ENCODE measurements around the gene NF2. TPM values are rescaled to one million over a fixed set of nuclear protein-coding genes. Genes with fewer than 3 reads are reported as not detected.

Gene NF2
- polyA plus RNA-seq, 3 donors = 7.7 to 15.5 (median 8.4) TPM

GRCh38 chr22:29706486-29706885, 103.1 kb downstream of the NF2 start:
- Histone ChIP-seq H3K4me2 (replicated peaks; ENCODE audit: extremely low read depth, low read length, poor library complexity, severe bottlenecking) (no peak overlapping the region), H3K27me3 (ENCODE audit: control insufficient read depth in 2 of 2, insufficient read depth in 2 of 2, low read length in 2 of 2) (peaks cover 0 to 9% of the 10 kb centered on the region in 2 donors), H3K27ac (ENCODE audit: low read depth in 1 of 2, low read length in 2 of 2) (no peak overlapping the region), H2AFZ (ENCODE audit: insufficient read depth, low read depth, low read length, poor library complexity, severe bottlenecking) (no peak overlapping the region), H4K20me1 (ENCODE audit: insufficient read depth, low read length) (peaks cover under 1% of the 10 kb centered on the region), H3K79me2 (ENCODE audit: insufficient read depth, low read length) (no peaks in the 10 kb centered on the region), H3K4me1 (ENCODE audit: control insufficient read depth in 1 of 2, insufficient read depth in 2 of 2, low read length in 2 of 2) (peaks cover 7 to 14% of the 10 kb centered on the region in 2 donors), H3K4me3 (replicated peaks in 1 of 3; ENCODE audit: low read depth in 2 of 3, low read length in 3 of 3) (no peak overlapping the region), H3K9me3 (replicated peaks in 1 of 2; ENCODE audit: control insufficient read depth in 1 of 2, insufficient read depth in 1 of 2, low read length in 2 of 2) (no peaks in the 10 kb centered on the region), H3K9ac (ENCODE audit: insufficient read depth, low read length, poor library complexity, severe bottlenecking) (no peak overlapping the region), H3K36me3 (replicated peaks in 1 of 2; ENCODE audit: control insufficient read depth in 1 of 2, insufficient read depth in 2 of 2, low read length in 2 of 2) (no peaks in the 10 kb centered on the region)
- peaks cover 11% of the 10 kb centered on the region for H3K4me1 Mint-ChIP-seq
- H3K36me3 Mint-ChIP-seq = no peaks in the 10 kb centered on the region
- peaks cover 19 to 37% (median 20%) of the 10 kb centered on the region in 3 donors for H3K27me3 Mint-ChIP-seq (ENCODE audit: low read depth in 3 of 3)
- no peaks in the 10 kb centered on the region for H3K9me3 Mint-ChIP-seq
- peak overlapping the region in 1 of 2 donors; percentile 23 for H3K4me3 Mint-ChIP-seq
- TF ChIP-seq CTCF (IDR thresholded peaks at IDR 0.05) = no peak
- WGBS (ENCODE audit: insufficient coverage) = 70% methylated on average over 7 of the region's 9 CpGs
- no peak for DNase-seq
- intact Hi-C loops (cut with micrococcal nuclease) = no loop called here
- H3K27ac Mint-ChIP-seq = no peak overlapping the region

DNA sequence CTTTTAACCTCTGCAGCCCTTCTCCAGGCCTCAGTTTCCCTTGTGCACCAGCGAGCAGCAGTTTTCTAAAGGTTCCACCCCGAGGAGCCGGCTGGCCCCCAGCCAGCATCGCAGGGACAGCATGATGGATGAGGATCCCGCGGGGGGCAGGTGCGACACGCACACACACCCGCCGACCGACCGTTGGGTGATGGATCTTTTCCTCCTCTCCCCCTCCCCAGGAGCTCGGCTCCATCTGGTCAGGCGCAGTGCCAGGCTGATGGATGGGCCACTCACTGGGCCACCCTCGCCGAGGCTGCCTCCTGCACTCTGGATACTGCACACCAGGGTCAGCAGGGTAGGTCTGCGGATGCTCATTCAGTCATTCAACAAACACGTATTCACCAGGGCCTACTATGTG, 103.6 kb downstream of the NF2 start:
- Histone ChIP-seq H3K36me3 (replicated peaks in 1 of 2; ENCODE audit: control insufficient read depth in 1 of 2, insufficient read depth in 2 of 2, low read length in 2 of 2) (no peaks in the 10 kb centered on the region), H3K9ac (ENCODE audit: insufficient read depth, low read length, poor library complexity, severe bottlenecking) (no peak overlapping the region), H4K20me1 (ENCODE audit: insufficient read depth, low read length) (no peaks in the 10 kb centered on the region), H3K4me1 (ENCODE audit: control insufficient read depth in 1 of 2, insufficient read depth in 2 of 2, low read length in 2 of 2) (peaks cover 7 to 14% of the 10 kb centered on the region in 2 donors), H3K9me3 (replicated peaks in 1 of 2; ENCODE audit: control insufficient read depth in 1 of 2, insufficient read depth in 1 of 2, low read length in 2 of 2) (no peaks in the 10 kb centered on the region), H3K79me2 (ENCODE audit: insufficient read depth, low read length) (no peaks in the 10 kb centered on the region), H3K27me3 (ENCODE audit: control insufficient read depth in 2 of 2, insufficient read depth in 2 of 2, low read length in 2 of 2) (peaks cover 0 to 9% of the 10 kb centered on the region in 2 donors), H3K4me3 (replicated peaks in 1 of 3; ENCODE audit: low read depth in 2 of 3, low read length in 3 of 3) (no peak overlapping the region), H3K27ac (ENCODE audit: low read depth in 1 of 2, low read length in 2 of 2) (no peak overlapping the region), H2AFZ (ENCODE audit: insufficient read depth, low read depth, low read length, poor library complexity, severe bottlenecking) (no peak overlapping the region), H3K4me2 (replicated peaks; ENCODE audit: extremely low read depth, low read length, poor library complexity, severe bottlenecking) (no peak overlapping the region)
- Mint-ChIP-seq H3K4me1 (peaks cover 11% of the 10 kb centered on the region), H3K27ac (no peak overlapping the region), H3K36me3 (no peaks in the 10 kb centered on the region), H3K4me3 (peak overlapping the region in 1 of 2 donors; percentile 23), H3K9me3 (no peaks in the 10 kb centered on the region), H3K27me3 (ENCODE audit: low read depth in 3 of 3) (peaks cover 18 to 38% (median 19%) of the 10 kb centered on the region in 3 donors)
- DNase-seq = no peak
- TF ChIP-seq CTCF (IDR thresholded peaks at IDR 0.05) = no peak
- WGBS (ENCODE audit: insufficient coverage) = 65% methylated on average over 12 of the region's 18 CpGs
- intact Hi-C loops (cut with micrococcal nuclease) = no loop called here
